Ishikawa (cell line): ENCODE data around the gene FERD3L.

ENCODE experiments used
- CEBPB ChIP-seq: IDR thresholded peaks from 2 replicates; pipeline ENCODE4 v1.6.1; 2012
- EGR1 ChIP-seq: IDR thresholded peaks from 2 replicates; pipeline ENCODE4 v1.6.1; 2012
- EP300 ChIP-seq: IDR thresholded peaks from 2 replicates; pipeline ENCODE4 v1.6.1; 2012; ENCODE audit warnings: borderline replicate concordance
- TEAD4 ChIP-seq: IDR thresholded peaks from 2 replicates; pipeline ENCODE4 v1.6.1; 2012
- YY1 ChIP-seq: IDR thresholded peaks from 2 replicates; pipeline ENCODE4 v1.6.1; 2012; ENCODE audit warnings: low read depth
- ZBTB7A ChIP-seq: IDR thresholded peaks from 2 replicates; pipeline ENCODE4 v1.6.1; 2012; ENCODE audit warnings: low read depth
- TF ChIP-seq, protein P1 (sequence below): IDR thresholded peaks from 2 replicates; pipeline ENCODE4 v1.6.1; 2012
- TF ChIP-seq, protein P2 (sequence below): IDR thresholded peaks from 2 replicates; pipeline ENCODE4 v1.6.1; 2012; ENCODE audit warnings: low read depth, mild to moderate bottlenecking

GRCh38 chr7:19139706-19140327, 5.4 kb downstream of the FERD3L start:
- TF ChIP-seq YY1 = no peak
- no peak for TF ChIP-seq EP300
- no peak for TF ChIP-seq ZBTB7A
- TF ChIP-seq, protein P1, sequence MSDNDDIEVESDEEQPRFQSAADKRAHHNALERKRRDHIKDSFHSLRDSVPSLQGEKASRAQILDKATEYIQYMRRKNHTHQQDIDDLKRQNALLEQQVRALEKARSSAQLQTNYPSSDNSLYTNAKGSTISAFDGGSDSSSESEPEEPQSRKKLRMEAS = no peak
- no peak for TF ChIP-seq TEAD4
- TF ChIP-seq EGR1 = no peak
- TF ChIP-seq, protein P2, sequence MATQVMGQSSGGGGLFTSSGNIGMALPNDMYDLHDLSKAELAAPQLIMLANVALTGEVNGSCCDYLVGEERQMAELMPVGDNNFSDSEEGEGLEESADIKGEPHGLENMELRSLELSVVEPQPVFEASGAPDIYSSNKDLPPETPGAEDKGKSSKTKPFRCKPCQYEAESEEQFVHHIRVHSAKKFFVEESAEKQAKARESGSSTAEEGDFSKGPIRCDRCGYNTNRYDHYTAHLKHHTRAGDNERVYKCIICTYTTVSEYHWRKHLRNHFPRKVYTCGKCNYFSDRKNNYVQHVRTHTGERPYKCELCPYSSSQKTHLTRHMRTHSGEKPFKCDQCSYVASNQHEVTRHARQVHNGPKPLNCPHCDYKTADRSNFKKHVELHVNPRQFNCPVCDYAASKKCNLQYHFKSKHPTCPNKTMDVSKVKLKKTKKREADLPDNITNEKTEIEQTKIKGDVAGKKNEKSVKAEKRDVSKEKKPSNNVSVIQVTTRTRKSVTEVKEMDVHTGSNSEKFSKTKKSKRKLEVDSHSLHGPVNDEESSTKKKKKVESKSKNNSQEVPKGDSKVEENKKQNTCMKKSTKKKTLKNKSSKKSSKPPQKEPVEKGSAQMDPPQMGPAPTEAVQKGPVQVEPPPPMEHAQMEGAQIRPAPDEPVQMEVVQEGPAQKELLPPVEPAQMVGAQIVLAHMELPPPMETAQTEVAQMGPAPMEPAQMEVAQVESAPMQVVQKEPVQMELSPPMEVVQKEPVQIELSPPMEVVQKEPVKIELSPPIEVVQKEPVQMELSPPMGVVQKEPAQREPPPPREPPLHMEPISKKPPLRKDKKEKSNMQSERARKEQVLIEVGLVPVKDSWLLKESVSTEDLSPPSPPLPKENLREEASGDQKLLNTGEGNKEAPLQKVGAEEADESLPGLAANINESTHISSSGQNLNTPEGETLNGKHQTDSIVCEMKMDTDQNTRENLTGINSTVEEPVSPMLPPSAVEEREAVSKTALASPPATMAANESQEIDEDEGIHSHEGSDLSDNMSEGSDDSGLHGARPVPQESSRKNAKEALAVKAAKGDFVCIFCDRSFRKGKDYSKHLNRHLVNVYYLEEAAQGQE = no peak
- TF ChIP-seq CEBPB = no peak
